CD4-positive, alpha-beta T cell treated with Interleukin-4 for 4 hours (primary cell): ENCODE measurements around the gene ERC1.

Source experiments
- DNase-seq: peaks from one replicate; pipeline ENCODE4 v3.0.0-alpha.2; 2020

Gene ERC1

GRCh38 chr12:1463073-1463905 lies 472.3 kb downstream of the ERC1 start:
- DNase-seq, result no peak

GRCh38 chr12:1464925-1465324 lies 473.9 kb downstream of the ERC1 start:
- DNase-seq, result no peak

GRCh38 chr12:1465990-1466389 lies 475.0 kb downstream of the ERC1 start:
- DNase-seq, result no peak

GRCh38 chr12:1466481-1467154 lies 475.6 kb downstream of the ERC1 start:
- no peak for DNase-seq

GRCh38 chr12:1467710-1468109 lies 476.7 kb downstream of the ERC1 start:
- no peak for DNase-seq

- DNase-seq, result no peak
These were observed 478.0 kb downstream of the ERC1 start for GRCh38 chr12:1469070-1469469.

- DNase-seq, result no peak
These were observed 479.0 kb downstream of the ERC1 start for GRCh38 chr12:1470051-1470450.

GRCh38 chr12:1471224-1471623 lies 480.2 kb downstream of the ERC1 start:
- DNase-seq, result no peak

- peak; percentile 5 for DNase-seq
These were observed 482.4 kb downstream of the ERC1 start for GRCh38 chr12:1473418-1473817.

GRCh38 chr12:1474041-1474573 lies 483.1 kb downstream of the ERC1 start:
- peak; percentile 19 for DNase-seq

GRCh38 chr12:1474574-1475153 lies 483.6 kb downstream of the ERC1 start:
- DNase-seq, result no peak

GRCh38 chr12:1479645-1480044 lies 488.6 kb downstream of the ERC1 start:
- no peak for DNase-seq

GRCh38 chr12:1481326-1481725 lies 490.3 kb downstream of the ERC1 start:
- DNase-seq, result no peak

- no peak for DNase-seq
These were observed 490.9 kb downstream of the ERC1 start for GRCh38 chr12:1481906-1482305.

- peak; percentile 11 for DNase-seq
These were observed 497.9 kb downstream of the ERC1 start for GRCh38 chr12:1488908-1489381.

GRCh38 chr12:1491983-1492697 lies 501.1 kb downstream of the ERC1 start:
- no peak for DNase-seq

- DNase-seq, result no peak
These were observed 502.9 kb downstream of the ERC1 start for GRCh38 chr12:1493781-1494565.

GRCh38 chr12:1494856-1495255 lies 503.8 kb downstream of the ERC1 start:
- no peak for DNase-seq

- DNase-seq, result no peak
These were observed 505.3 kb downstream of the ERC1 start for GRCh38 chr12:1496162-1496900.

- DNase-seq, result no peak
These were observed 506.1 kb downstream of the ERC1 start for GRCh38 chr12:1497161-1497560.

- no peak for DNase-seq
These were observed 507.2 kb downstream of the ERC1 start for GRCh38 chr12:1498199-1498740.
